ENCODE measurements around the gene MUCL3.

GRCh38 chr6:30965140-30965601 is 24.4 kb downstream of the MUCL3 start:
- TF ChIP-seq TAF1 (IDR thresholded peaks at IDR 0.05; ENCODE audit: borderline replicate concordance, low read depth, low read length) (no peak), POLR2A (IDR thresholded peaks at IDR 0.05; ENCODE audit: low read depth, low read length) (no peak)
